ENCODE measurements around the gene AVPR2. TPM values are rescaled to one million over a fixed set of nuclear protein-coding genes. Genes with fewer than 3 reads are reported as not detected.

AVPR2 gene
- total and polyA plus RNA-seq, 4 donors, result 0.51 to 2.5 (median 0.84) TPM

DNA sequence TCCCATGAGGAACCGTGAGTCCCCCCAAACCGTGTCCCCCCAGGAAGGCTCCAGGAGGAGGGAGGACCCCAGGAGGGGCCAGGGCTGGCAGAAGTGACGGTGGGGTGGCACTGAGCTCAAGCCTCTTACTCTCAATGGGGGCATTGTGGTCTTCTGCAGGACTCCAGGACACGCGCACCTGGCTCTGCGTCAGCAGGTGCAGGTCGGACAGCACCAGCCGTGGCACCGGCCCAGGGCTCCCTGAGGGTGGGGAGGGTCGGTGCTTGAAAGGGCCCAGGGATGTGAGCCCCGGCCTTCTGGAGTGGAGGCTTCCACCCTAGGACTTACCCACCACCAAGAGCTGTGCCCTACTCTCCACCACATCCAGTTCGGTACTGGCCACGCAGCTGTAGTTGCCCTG is 36.8 kb upstream of the AVPR2 start:
- DNase-seq, result no peak
- Histone ChIP-seq H3K36me3 (ENCODE audit: control insufficient read depth in 4 of 4, insufficient read depth in 4 of 4, low read length in 4 of 4) (no peaks in the 10 kb centered on the region), H3K9me3 (ENCODE audit: control insufficient read depth in 4 of 4, insufficient read depth in 3 of 4, low read length in 3 of 4) (peaks cover 0 to 3% (median 0%) of the 10 kb centered on the region in 4 donors), H3K4me1 (ENCODE audit: control insufficient read depth in 5 of 5, insufficient read depth in 5 of 5, low read length in 5 of 5) (no peaks in the 10 kb centered on the region), H3K9ac (ENCODE audit: insufficient read depth in 1 of 2, low read length in 2 of 2) (no peak overlapping the region), H3K4me3 (no peak overlapping the region), H3K27ac (ENCODE audit: low read depth in 1 of 2, low read length in 1 of 2) (no peak overlapping the region), H3K27me3 (ENCODE audit: control insufficient read depth in 3 of 3, insufficient read depth in 3 of 3, low read length in 2 of 3) (peaks cover 0 to 4% (median 2%) of the 10 kb centered on the region in 3 donors)
- TF ChIP-seq, protein P1, sequence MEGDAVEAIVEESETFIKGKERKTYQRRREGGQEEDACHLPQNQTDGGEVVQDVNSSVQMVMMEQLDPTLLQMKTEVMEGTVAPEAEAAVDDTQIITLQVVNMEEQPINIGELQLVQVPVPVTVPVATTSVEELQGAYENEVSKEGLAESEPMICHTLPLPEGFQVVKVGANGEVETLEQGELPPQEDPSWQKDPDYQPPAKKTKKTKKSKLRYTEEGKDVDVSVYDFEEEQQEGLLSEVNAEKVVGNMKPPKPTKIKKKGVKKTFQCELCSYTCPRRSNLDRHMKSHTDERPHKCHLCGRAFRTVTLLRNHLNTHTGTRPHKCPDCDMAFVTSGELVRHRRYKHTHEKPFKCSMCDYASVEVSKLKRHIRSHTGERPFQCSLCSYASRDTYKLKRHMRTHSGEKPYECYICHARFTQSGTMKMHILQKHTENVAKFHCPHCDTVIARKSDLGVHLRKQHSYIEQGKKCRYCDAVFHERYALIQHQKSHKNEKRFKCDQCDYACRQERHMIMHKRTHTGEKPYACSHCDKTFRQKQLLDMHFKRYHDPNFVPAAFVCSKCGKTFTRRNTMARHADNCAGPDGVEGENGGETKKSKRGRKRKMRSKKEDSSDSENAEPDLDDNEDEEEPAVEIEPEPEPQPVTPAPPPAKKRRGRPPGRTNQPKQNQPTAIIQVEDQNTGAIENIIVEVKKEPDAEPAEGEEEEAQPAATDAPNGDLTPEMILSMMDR (IDR thresholded peaks at IDR 0.05; ENCODE audit: control extremely low read depth, extremely low read depth), result no peak
- ATAC-seq (ENCODE audit: insufficient read depth, low FRiP score), result no peak
- WGBS, 2 donors, result 82 to 91% methylated on average over 6 to 13 of the region's 13 CpGs

DNA sequence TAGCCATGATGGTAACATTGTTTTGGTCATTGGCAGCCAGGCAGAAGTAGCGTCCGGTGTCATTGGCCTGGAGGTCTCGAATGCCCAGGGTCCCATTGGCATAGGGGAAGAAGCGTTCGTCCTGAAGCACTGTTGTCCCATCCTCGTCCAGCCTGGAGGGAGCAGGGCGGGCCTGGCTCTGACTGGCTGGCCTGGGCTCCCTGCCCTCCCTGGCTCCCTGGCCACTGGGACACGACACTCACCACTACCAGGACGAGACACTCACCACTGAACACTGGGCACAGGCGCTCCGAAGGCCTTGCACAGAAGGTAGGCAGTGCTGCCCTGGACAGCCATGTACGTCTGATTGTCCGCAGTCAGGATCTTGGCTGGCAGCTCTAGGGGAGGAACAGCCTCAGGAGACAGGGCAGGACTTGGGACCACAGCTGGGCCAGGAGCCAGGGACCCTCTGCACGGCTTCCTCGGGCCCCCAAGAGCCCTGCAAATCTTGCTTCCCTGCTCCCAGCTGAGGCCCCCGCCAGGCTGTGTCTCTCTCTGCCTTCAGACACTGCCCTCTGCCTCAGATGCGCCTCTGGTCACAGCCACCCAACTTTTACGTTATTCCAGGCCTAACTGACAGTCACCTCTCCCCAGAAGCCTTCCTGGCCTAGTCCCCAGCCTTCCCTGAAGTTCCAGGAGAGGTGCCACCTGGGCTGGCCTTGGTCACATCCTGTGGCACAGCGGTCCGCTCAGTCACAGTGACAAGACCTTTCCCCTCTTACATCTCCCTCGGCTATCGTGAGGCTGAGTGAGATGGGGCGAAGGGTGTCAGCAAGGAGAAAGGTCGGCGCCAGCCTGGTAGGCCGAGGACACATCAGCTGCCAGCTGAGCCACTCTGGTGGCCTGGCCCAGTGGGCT is 35.6 kb upstream of the AVPR2 start:
- ATAC-seq (ENCODE audit: insufficient read depth, low FRiP score) (no peak), DNase-seq (no peak)
- TF ChIP-seq, protein P1 (IDR thresholded peaks at IDR 0.05; ENCODE audit: control extremely low read depth, extremely low read depth), result no peak
- Histone ChIP-seq H3K9me3 (ENCODE audit: control insufficient read depth in 4 of 4, insufficient read depth in 3 of 4, low read length in 3 of 4) (peaks cover 0 to 3% (median 0%) of the 10 kb centered on the region in 4 donors), H3K9ac (ENCODE audit: insufficient read depth in 1 of 2, low read length in 2 of 2) (no peak overlapping the region), H3K4me3 (no peak overlapping the region), H3K27ac (ENCODE audit: low read depth in 1 of 2, low read length in 1 of 2) (no peak overlapping the region), H3K4me1 (ENCODE audit: control insufficient read depth in 5 of 5, insufficient read depth in 5 of 5, low read length in 5 of 5) (no peaks in the 10 kb centered on the region), H3K36me3 (ENCODE audit: control insufficient read depth in 4 of 4, insufficient read depth in 4 of 4, low read length in 4 of 4) (no peaks in the 10 kb centered on the region), H3K27me3 (ENCODE audit: control insufficient read depth in 3 of 3, insufficient read depth in 3 of 3, low read length in 2 of 3) (peaks cover 0 to 4% (median 0%) of the 10 kb centered on the region in 3 donors)
- 89 to 91% methylated on average over 18 to 26 of the region's 26 CpGs for WGBS, 2 donors

DNA sequence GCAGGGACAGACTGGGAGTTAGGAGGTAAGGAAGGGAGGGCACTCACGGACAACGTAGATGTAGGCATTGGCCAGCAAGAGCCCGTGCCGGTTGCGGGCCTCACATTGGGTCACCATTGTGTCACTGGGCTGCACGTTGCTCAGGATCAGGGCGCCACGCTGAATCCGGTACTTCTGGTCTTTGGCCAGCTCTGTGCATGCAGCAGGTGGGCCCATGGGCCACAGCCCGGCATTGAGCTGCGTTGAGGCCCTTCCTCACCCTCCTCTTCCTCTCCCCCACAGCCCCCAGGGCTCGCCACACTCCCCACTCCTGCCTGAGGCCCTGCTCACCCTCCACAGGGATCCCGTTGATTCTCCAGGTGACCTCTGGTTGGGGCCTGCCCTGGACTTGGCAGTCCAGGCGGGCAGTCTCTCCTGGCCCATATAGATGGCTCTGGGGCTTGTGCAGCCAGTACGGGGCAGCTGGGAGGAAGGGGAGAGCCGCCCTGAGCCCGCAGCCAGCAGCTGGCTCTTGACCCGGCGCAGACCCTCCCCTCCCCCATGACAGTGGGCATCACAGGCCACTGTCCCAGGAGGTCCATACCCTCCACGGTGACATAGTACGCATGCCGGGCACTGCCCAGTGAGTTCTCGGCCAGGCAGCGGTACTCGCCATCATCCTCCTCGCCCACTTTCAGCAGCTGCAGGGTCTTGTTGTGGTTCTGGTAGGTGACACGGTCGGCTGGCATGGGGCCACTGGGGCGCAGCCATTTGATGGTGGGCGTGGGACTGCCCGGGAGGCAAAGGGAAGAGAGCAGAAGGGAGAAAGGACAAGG is 34.8 kb upstream of the AVPR2 start:
- H3K9ac ChIP-seq (ENCODE audit: insufficient read depth in 1 of 2, low read length in 2 of 2), result no peak overlapping the region
- no peak overlapping the region for H3K27ac ChIP-seq (ENCODE audit: low read depth in 1 of 2, low read length in 1 of 2)
- no peaks in the 10 kb centered on the region for H3K4me1 ChIP-seq (ENCODE audit: control insufficient read depth in 5 of 5, insufficient read depth in 5 of 5, low read length in 5 of 5)
- ATAC-seq (ENCODE audit: insufficient read depth, low FRiP score) (no peak), DNase-seq (no peak)
- TF ChIP-seq, protein P1 (IDR thresholded peaks at IDR 0.05; ENCODE audit: control extremely low read depth, extremely low read depth), result no peak
- peaks cover 0 to 1% (median 0%) of the 10 kb centered on the region in 3 donors for H3K27me3 ChIP-seq (ENCODE audit: control insufficient read depth in 3 of 3, insufficient read depth in 3 of 3, low read length in 2 of 3)
- H3K4me3 ChIP-seq, result no peak overlapping the region
- 87 to 97% methylated on average over 13 to 31 of the region's 31 CpGs for WGBS, 2 donors
- peaks cover 0 to 3% (median 0%) of the 10 kb centered on the region in 4 donors for H3K9me3 ChIP-seq (ENCODE audit: control insufficient read depth in 4 of 4, insufficient read depth in 3 of 4, low read length in 3 of 4)
- no peaks in the 10 kb centered on the region for H3K36me3 ChIP-seq (ENCODE audit: control insufficient read depth in 4 of 4, insufficient read depth in 4 of 4, low read length in 4 of 4)

Data from lung (tissue), 12 donors.